HUES6 (cell line): Measurements from ENCODE around the gene HYDIN.
"Not testable (repeated sequence)": the region's sequence is repeated elsewhere in the genome, so short reads cannot be mapped to it uniquely, and the experiment has no call there.

Source experiments
- H3K27ac ChIP-seq: 2 replicates; pipeline ENCODE4 v1.7.0; 2013; ENCODE audit warnings: low read depth, mild to moderate bottlenecking, low read length, inconsistent platforms
- H3K27me3 ChIP-seq: 2 replicates; pipeline ENCODE4 v1.6.1; 2013; ENCODE audit warnings: low read length; ENCODE audit not compliant: control insufficient read depth, insufficient read depth
- H3K36me3 ChIP-seq: 2 replicates; pipeline ENCODE4 v1.6.1; 2013; ENCODE audit warnings: low read length; ENCODE audit not compliant: control insufficient read depth, insufficient read depth
- H3K4me1 ChIP-seq: 2 replicates; pipeline ENCODE4 v1.6.1; 2013; ENCODE audit warnings: low read length; ENCODE audit not compliant: control insufficient read depth, insufficient read depth
- H3K4me3 ChIP-seq: 2 replicates; pipeline ENCODE4 v1.5.1; 2013; ENCODE audit warnings: low read depth, low read length
- H3K9ac ChIP-seq: one replicate; pipeline ENCODE4 v1.6.1; 2013; ENCODE audit warnings: mild to moderate bottlenecking, low read length
- H3K9me3 ChIP-seq: 2 replicates; pipeline ENCODE4 v1.6.1; 2013; ENCODE audit warnings: low read depth, low read length; ENCODE audit not compliant: control insufficient read depth, insufficient read depth

Gene HYDIN

DNA sequence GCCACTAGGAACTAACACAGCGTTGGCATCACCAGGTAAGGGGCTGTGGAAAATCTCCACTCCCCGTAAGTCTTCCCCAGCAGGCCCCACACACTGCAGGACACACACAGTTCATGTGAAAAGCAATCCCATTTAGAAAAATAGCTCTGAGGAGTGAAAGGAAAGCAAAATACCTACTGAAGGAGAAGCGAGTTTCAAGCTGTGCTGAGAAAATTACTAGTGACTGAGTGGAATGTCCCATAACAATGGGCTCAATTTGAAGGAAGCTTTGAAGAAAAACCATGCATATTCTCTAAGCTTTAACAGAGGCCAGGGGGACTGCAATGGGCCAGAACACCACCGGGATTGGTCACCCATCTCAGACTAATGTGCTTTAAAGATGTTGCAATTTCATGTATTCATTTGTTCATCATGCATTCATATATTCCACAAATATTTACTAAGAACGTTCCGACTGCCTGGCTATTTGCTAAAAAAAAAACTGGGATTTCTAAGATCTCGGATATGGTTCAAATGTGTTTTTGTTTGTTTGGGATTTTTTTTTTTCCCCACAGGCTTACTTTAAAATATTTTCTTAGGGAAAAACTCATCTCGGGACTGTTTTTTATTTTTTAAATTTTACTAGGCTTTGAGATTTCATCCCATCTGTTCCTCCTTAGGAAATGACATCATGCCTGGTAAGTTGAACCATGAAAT is 202.3 kb downstream of the HYDIN start:
- H3K36me3 ChIP-seq, H3K27me3 ChIP-seq, H3K9ac ChIP-seq, H3K9me3 ChIP-seq, H3K4me1 ChIP-seq, H3K4me3 ChIP-seq: not testable (repeated sequence)
- H3K27ac ChIP-seq: peak overlapping the region; percentile 85; the same call in 1 of the 2 replicates

DNA sequence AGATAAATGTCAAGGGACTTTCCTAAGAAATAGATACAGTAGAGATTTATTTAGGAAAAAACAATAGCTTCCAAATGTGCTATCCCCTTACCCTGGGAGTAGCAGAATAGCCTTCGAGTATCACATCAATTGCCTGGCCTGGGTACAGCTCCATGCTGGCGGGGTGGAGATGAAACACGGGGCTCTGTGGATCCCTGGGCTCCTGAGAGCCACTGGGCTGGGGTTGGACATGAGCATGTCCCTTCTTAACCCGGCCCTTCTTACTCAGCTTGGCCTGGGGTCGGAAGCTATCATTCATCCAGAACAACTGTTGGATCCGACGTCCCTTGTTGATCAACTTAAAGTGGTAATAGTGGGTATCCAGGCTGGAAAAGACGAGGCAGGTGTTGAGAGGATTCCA is 203.0 kb downstream of the HYDIN start:
- H3K4me3 ChIP-seq, H3K27ac ChIP-seq: not testable (repeated sequence)

GRCh38 chr16:71023851-71024439 is 206.6 kb downstream of the HYDIN start:
- H3K4me3 ChIP-seq, H3K27me3 ChIP-seq, H3K27ac ChIP-seq, H3K36me3 ChIP-seq, H3K4me1 ChIP-seq, H3K9me3 ChIP-seq, H3K9ac ChIP-seq: not testable (repeated sequence)

More for the DNA sequence above, 203.0 kb downstream of the HYDIN start:
- not testable (repeated sequence) for H3K9ac ChIP-seq, H3K9me3 ChIP-seq, H3K36me3 ChIP-seq, H3K27me3 ChIP-seq, H3K4me1 ChIP-seq

DNA sequence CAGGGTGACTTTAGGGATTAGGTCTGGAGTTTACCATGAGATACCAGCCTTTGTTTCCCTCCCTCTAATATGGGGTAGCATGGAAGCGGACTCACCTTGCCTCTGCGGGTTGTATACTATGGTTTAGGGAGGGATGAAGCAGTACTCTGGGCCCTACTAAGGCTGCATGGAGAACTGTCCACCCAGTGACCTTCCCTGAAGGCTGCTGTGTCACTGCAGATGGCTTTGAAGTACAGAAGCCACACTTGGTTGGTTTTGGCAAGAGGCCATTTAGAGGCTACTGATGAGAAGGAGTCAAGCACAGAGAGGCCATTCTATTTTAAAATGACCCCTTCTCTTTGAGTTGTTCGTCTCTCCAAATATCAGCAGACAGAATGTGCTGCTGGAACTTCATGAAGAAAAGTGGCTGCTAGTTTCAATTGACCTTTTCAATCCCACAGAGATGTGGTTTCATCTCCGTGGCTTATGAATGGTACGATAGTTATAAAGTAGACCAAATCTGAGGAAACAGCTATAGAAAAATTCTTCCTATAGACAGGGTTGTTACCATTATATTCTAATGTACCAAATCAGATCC is 208.5 kb downstream of the HYDIN start:
- not testable (repeated sequence) for H3K9ac ChIP-seq, H3K27ac ChIP-seq, H3K36me3 ChIP-seq, H3K4me3 ChIP-seq, H3K9me3 ChIP-seq, H3K27me3 ChIP-seq, H3K4me1 ChIP-seq

DNA sequence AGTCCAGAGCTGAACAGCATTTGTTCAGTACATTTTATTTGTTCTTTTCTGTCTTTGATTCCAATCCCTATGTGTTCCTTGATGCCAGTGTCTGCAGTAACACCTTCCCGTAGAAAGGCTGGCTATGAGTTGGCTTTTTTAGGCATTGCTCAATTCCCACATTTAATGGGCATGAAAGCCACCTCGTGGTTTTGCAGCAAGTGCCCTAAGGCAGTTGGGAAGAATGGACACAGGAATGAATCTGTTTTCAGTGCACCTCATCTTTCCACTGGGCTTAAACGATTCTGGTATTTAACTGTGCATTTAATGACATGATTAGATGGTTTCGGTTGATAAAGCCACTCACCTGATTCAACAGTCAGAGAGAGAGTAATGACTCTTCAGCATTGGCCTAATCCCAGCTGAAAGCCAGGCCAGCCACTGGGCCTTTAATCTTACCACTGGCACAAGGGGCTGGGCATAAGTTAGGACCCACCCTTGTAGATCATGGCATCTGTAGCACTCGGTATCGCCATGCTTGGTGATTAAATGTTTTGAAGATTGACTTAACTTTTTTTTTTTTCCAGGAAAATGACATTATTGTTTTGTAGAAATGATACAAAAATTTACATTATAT is 211.3 kb downstream of the HYDIN start:
- H3K27ac ChIP-seq, H3K4me3 ChIP-seq: not testable (repeated sequence)

DNA sequence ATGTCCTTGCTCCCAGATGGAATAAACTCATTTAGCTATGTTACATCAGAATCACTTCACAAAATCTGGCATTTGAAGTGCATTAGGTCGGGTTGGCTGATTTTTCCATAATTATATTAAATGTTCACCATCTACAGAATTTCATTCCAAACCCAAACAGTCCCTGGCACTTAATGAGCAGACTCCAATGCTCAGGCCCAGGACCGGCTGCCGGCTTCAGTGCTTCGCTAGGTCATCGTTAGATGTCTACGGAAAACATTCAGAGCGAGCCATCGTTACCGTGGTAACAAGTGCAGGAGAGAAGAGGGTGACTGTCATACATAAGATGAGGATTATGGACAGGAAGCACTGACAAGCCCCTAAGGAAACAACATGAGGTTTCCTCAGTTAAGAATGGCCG is 215.1 kb downstream of the HYDIN start:
- H3K27me3 ChIP-seq, H3K9ac ChIP-seq, H3K4me3 ChIP-seq, H3K9me3 ChIP-seq, H3K4me1 ChIP-seq, H3K27ac ChIP-seq, H3K36me3 ChIP-seq: not testable (repeated sequence)

More for the DNA sequence above, 211.3 kb downstream of the HYDIN start:
- not testable (repeated sequence) for H3K36me3 ChIP-seq, H3K4me1 ChIP-seq, H3K9me3 ChIP-seq, H3K27me3 ChIP-seq, H3K9ac ChIP-seq

DNA sequence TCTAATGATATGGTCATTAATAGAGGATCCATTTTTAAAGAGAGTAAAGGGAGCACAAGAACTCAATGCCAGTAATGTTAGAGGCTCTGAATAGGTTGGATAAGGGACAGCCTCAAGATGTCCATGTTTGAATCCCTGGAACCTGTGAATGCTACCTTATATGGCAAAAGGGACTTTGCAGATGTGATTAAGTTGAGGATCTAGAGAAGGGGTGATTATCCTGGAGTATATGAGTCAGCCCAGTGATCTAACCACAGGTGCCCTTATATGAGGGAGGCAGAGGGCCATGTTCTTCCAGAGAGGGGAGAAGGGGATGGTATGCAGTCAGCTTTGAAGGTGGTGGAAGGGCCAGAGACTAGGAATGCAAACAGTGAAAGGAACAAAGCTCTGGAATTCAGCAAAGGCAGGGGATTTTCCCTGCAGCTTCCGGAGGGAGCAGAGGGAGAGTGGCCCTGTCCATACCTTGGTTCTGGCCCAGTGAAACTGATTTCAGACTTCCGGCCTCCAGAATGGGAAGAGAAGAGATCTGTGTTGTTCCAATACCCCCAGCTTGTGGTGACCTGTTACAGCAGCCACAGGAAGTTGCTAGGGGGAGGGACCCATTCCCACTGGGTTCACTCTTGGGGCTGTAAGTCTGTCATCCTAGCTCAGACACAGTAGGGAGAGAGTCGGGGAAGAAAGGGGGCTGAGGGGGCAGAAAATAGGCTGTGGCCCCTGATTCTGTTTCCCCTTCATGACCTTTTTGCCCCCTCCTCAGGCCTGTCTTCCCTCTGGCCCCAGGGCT is 220.9 kb downstream of the HYDIN start:
- not testable (repeated sequence) for H3K9me3 ChIP-seq, H3K27me3 ChIP-seq, H3K4me1 ChIP-seq, H3K36me3 ChIP-seq, H3K27ac ChIP-seq, H3K4me3 ChIP-seq
- peak overlapping the region; percentile 52 for H3K9ac ChIP-seq

DNA sequence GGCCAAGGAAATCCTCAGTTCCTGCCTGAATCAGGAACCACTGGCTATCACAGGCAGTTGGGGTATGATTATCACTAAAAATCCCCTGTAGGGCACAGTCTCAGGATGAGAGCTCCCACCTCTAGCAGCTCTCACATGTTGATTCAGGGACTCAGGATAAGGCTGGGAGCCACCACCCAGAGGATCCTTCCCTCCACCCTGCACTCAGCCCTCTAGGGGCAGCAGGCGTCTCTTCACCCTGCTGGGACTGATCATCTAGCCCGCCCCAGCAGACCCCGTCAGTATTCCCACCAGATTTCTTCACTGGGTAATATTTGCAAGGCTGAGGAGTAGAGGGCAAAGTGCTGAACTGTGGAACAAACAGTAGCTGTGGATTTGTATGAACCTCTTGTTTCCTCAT is 224.0 kb downstream of the HYDIN start:
- H3K4me3 ChIP-seq, H3K27me3 ChIP-seq, H3K36me3 ChIP-seq, H3K9ac ChIP-seq, H3K27ac ChIP-seq, H3K9me3 ChIP-seq, H3K4me1 ChIP-seq: not testable (repeated sequence)

- not testable (repeated sequence) for H3K9ac ChIP-seq, H3K27ac ChIP-seq, H3K27me3 ChIP-seq, H3K4me3 ChIP-seq, H3K4me1 ChIP-seq, H3K9me3 ChIP-seq, H3K36me3 ChIP-seq
Observed at GRCh38 chr16:70999735-71000134, 230.8 kb downstream of the HYDIN start.

GRCh38 chr16:70995799-70996198 is 234.7 kb downstream of the HYDIN start:
- not testable (repeated sequence) for H3K4me3 ChIP-seq, H3K4me1 ChIP-seq, H3K9me3 ChIP-seq, H3K27ac ChIP-seq, H3K9ac ChIP-seq, H3K27me3 ChIP-seq, H3K36me3 ChIP-seq

DNA sequence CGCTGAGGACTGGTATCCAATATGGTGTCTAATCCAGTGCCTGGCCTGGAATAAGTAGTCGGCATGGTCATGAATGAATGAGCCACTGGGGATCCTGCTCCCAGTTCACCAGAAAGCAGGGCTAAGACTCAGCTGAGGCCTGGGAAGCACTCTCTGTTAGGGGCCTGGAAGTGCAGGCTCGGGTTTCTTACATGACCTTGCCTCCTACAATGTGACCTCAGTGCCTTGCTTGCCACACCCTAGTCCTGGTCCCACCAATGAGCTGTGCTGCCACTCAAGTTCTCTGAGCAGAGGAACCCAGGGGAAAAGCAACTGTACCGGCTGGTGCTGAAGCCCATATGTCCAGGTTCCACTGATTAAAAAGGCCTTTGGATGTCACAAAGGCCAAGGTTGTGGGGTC is 238.0 kb downstream of the HYDIN start:
- H3K4me1 ChIP-seq, H3K4me3 ChIP-seq, H3K27me3 ChIP-seq, H3K9me3 ChIP-seq, H3K27ac ChIP-seq, H3K9ac ChIP-seq, H3K36me3 ChIP-seq: not testable (repeated sequence)
